ENCODE measurements around the gene KRABD2. TPM values are rescaled to one million over a fixed set of nuclear protein-coding genes. Genes with fewer than 3 reads are reported as not detected.

Gene KRABD2

DNA sequence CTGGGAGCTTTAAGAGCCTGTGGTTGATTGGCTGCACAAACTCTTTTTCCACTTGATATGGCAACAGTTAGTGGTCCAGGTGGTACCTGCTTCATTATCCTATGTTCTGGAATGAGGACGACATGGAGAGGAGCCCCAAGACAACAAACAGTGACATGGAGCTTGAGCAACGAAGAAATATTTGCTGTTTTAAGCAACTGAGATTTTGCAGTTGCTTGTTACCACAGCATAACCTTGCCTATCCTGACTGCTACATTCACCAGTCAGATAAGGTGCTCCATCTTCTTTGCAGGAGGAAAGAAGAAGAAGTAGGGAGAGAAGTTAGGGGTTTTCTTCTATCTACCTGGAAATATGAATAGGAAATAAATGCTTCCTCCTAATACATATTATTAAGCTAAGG, 44.4 kb downstream of the KRABD2 start:
- WGBS (ENCODE audit: insufficient coverage) = 91% methylated on average over 1 of the region's 2 CpGs
- no peak overlapping the region for H3K9ac ChIP-seq (ENCODE audit: low read length)
- H4K20me1 ChIP-seq (ENCODE audit: control insufficient read depth, insufficient read depth, low read length, poor library complexity, severe bottlenecking) = no peaks in the 10 kb centered on the region
- no peak for DNase-seq
- POLR2A ChIA-PET = no interaction called here
- H2AFZ ChIP-seq (ENCODE audit: insufficient read depth, low read depth, low read length, poor library complexity, severe bottlenecking) = no peak overlapping the region
- peaks cover 0 to 21% (median 12%) of the 10 kb centered on the region in 4 experiments for H3K27me3 ChIP-seq (replicated peaks in 1 of 4; ENCODE audit: control extremely low read depth in 1 of 4, control insufficient read depth in 3 of 4, insufficient read depth in 4 of 4, low read length in 3 of 4)
- H3K9me3 ChIP-seq (ENCODE audit: control extremely low read depth in 1 of 3, control insufficient read depth in 2 of 3, insufficient read depth in 1 of 3, low read length in 2 of 3) = peaks cover 0 to 1% (median 1%) of the 10 kb centered on the region in 3 donors
- intact Hi-C loops (cut with micrococcal nuclease) = no loop called here
- H3K79me2 ChIP-seq (ENCODE audit: control insufficient read depth, insufficient read depth, low read length) = no peaks in the 10 kb centered on the region
- no peak overlapping the region for H3K4me2 ChIP-seq (replicated peaks; ENCODE audit: low read depth, low read length, poor library complexity, severe bottlenecking)
- no peak for TF ChIP-seq EZH2 (IDR thresholded peaks at IDR 0.05; ENCODE audit: borderline replicate concordance, insufficient read depth, low read depth, low read length, poor library complexity, severe bottlenecking)
- TF ChIP-seq, protein P1, sequence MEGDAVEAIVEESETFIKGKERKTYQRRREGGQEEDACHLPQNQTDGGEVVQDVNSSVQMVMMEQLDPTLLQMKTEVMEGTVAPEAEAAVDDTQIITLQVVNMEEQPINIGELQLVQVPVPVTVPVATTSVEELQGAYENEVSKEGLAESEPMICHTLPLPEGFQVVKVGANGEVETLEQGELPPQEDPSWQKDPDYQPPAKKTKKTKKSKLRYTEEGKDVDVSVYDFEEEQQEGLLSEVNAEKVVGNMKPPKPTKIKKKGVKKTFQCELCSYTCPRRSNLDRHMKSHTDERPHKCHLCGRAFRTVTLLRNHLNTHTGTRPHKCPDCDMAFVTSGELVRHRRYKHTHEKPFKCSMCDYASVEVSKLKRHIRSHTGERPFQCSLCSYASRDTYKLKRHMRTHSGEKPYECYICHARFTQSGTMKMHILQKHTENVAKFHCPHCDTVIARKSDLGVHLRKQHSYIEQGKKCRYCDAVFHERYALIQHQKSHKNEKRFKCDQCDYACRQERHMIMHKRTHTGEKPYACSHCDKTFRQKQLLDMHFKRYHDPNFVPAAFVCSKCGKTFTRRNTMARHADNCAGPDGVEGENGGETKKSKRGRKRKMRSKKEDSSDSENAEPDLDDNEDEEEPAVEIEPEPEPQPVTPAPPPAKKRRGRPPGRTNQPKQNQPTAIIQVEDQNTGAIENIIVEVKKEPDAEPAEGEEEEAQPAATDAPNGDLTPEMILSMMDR (IDR thresholded peaks at IDR 0.05) = no peak
- Mint-ChIP-seq H3K4me3 (no peak overlapping the region), H3K4me1 (peaks cover 5% of the 10 kb centered on the region), H3K9me3 (ENCODE audit: insufficient read depth) (no peaks in the 10 kb centered on the region), H3K27me3 (peaks cover 39% of the 10 kb centered on the region), H3K27ac (no peak overlapping the region)
- CTCF ChIA-PET = interaction anchor here (0.7 kb wide), 1 partner anchor 258 kb away, joined by 4 read pairs; no protein-coding TSS in a partner anchor
- no peak overlapping the region for H3K27ac ChIP-seq (ENCODE audit: low read length in 2 of 2)
- H3K4me1 ChIP-seq (ENCODE audit: control insufficient read depth in 2 of 2, insufficient read depth in 2 of 2, low read length in 2 of 2) = peaks cover 4 to 5% of the 10 kb centered on the region in 2 donors
- no peak for ATAC-seq (ENCODE audit: low read depth)
- H3K36me3 ChIP-seq (replicated peaks in 1 of 2; ENCODE audit: control extremely low read depth in 1 of 2, control insufficient read depth in 1 of 2, extremely low read depth in 1 of 2, insufficient read depth in 2 of 2, low read length in 1 of 2) = no peaks in the 10 kb centered on the region
- H3K4me3 ChIP-seq (ENCODE audit: control extremely low read depth in 1 of 5, extremely low read depth in 1 of 5, insufficient read depth in 1 of 5, low read depth in 2 of 5, low read length in 4 of 5) = no peak overlapping the region

DNA sequence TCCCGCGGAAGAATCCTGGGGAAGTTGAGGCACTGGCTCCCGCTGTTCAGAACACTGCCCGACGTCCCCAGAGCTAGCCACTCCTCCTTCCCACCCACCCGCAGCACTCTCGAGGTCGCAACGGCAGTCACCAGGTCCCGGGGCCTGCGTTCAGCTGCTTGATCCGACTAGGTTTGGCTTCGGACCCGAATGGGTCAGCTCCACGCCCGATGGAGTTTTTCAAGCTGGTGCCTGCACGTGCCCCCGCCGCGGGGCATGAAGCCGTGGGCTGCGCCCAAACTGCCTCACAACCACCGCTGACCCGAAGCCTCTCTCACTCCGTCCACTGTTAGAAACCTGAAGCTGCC, 49.2 kb downstream of the KRABD2 start:
- Histone ChIP-seq H3K4me1 (ENCODE audit: control insufficient read depth in 2 of 2, insufficient read depth in 2 of 2, low read length in 2 of 2) (peaks cover 15 to 24% of the 10 kb centered on the region in 2 donors), H3K9ac (ENCODE audit: low read length) (peak overlapping the region; percentile 56), H4K20me1 (ENCODE audit: control insufficient read depth, insufficient read depth, low read length, poor library complexity, severe bottlenecking) (no peaks in the 10 kb centered on the region), H3K27ac (ENCODE audit: low read length in 2 of 2) (no peak overlapping the region), H3K4me2 (replicated peaks; ENCODE audit: low read depth, low read length, poor library complexity, severe bottlenecking) (peak overlapping the region; percentile 88), H3K9me3 (ENCODE audit: control extremely low read depth in 1 of 3, control insufficient read depth in 2 of 3, insufficient read depth in 1 of 3, low read length in 2 of 3) (peaks cover 0 to 8% (median 1%) of the 10 kb centered on the region in 3 donors), H3K79me2 (ENCODE audit: control insufficient read depth, insufficient read depth, low read length) (no peaks in the 10 kb centered on the region), H2AFZ (ENCODE audit: insufficient read depth, low read depth, low read length, poor library complexity, severe bottlenecking) (peak overlapping the region; percentile 75), H3K36me3 (replicated peaks in 1 of 2; ENCODE audit: control extremely low read depth in 1 of 2, control insufficient read depth in 1 of 2, extremely low read depth in 1 of 2, insufficient read depth in 2 of 2, low read length in 1 of 2) (no peaks in the 10 kb centered on the region), H3K4me3 (ENCODE audit: control extremely low read depth in 1 of 5, extremely low read depth in 1 of 5, insufficient read depth in 1 of 5, low read depth in 2 of 5, low read length in 4 of 5) (peak overlapping the region in 3 of 5 experiments; percentile 32 to 50 (median 38)), H3K27me3 (replicated peaks in 1 of 4; ENCODE audit: control extremely low read depth in 1 of 4, control insufficient read depth in 3 of 4, insufficient read depth in 4 of 4, low read length in 3 of 4) (peaks cover 0 to 50% (median 21%) of the 10 kb centered on the region in 4 experiments)
- no peak for DNase-seq
- Mint-ChIP-seq H3K9me3 (ENCODE audit: insufficient read depth) (no peaks in the 10 kb centered on the region), H3K4me3 (peak overlapping the region; percentile 54), H3K27ac (no peak overlapping the region), H3K4me1 (peaks cover 19% of the 10 kb centered on the region), H3K27me3 (peaks cover 49% of the 10 kb centered on the region)
- intact Hi-C loops (cut with micrococcal nuclease) = no loop called here
- POLR2A ChIA-PET = interaction anchor here (0.5 kb wide), 1 partner anchor 127 kb away, joined by 4 read pairs; no protein-coding TSS in a partner anchor
- 13% methylated on average over 20 of the region's 25 CpGs for WGBS (ENCODE audit: insufficient coverage)
- TF ChIP-seq, protein P1 (IDR thresholded peaks at IDR 0.05) = no peak
- TF ChIP-seq EZH2 (IDR thresholded peaks at IDR 0.05; ENCODE audit: borderline replicate concordance, insufficient read depth, low read depth, low read length, poor library complexity, severe bottlenecking) = no peak
- CTCF ChIA-PET = interaction anchor here (1.3 kb wide), 1 partner anchor 27 kb away, joined by 3 read pairs; no protein-coding TSS in a partner anchor
- ATAC-seq (ENCODE audit: low read depth) = no peak

Small RNA genes within 50 kb of the gene (small RNA-seq; reads per million reads assigned to genes)
- gene RF00265 (ENCODE audit: insufficient read length, low read depth, low replicate concordance) = not detected

Other genes starting within 250 kb of the KRABD2 start
- gene PER1, start 224.3 kb downstream of the KRABD2 start, total RNA-seq = 118 and 120 TPM in 2 replicates
- gene PER1, start 224.3 kb downstream of the KRABD2 start, polyA plus RNA-seq = 176 and 700 TPM in 2 replicates
- 154 and 162 TPM in 2 replicates for gene VAMP2, start 213.8 kb downstream of the KRABD2 start, total RNA-seq
- 209 and 291 TPM in 2 replicates for gene VAMP2, start 213.8 kb downstream of the KRABD2 start, polyA plus RNA-seq
- gene TMEM107, start 200.3 kb downstream of the KRABD2 start, total RNA-seq = 30.3 and 30.5 TPM in 2 replicates
- 13.3 and 34.0 TPM in 2 replicates for gene TMEM107, start 200.3 kb downstream of the KRABD2 start, polyA plus RNA-seq
- 18.6 and 20.2 TPM in 2 replicates for gene BORCS6, start 186.5 kb downstream of the KRABD2 start, total RNA-seq
- 4.3 and 9.7 TPM in 2 replicates for gene BORCS6, start 186.5 kb downstream of the KRABD2 start, polyA plus RNA-seq
- gene AURKB, start 166.1 kb downstream of the KRABD2 start, total RNA-seq = 0.41 and 1.1 TPM in 2 replicates
- 2.7 and 5.3 TPM in 2 replicates for gene AURKB, start 166.1 kb downstream of the KRABD2 start, polyA plus RNA-seq
- gene CTC1, start 128.6 kb downstream of the KRABD2 start, total RNA-seq = 209 TPM in 2 replicates
- gene CTC1, start 128.6 kb downstream of the KRABD2 start, polyA plus RNA-seq = 263 and 267 TPM in 2 replicates
- gene PFAS, start 127.4 kb downstream of the KRABD2 start, total RNA-seq = 65.5 and 66.4 TPM in 2 replicates
- gene PFAS, start 127.4 kb downstream of the KRABD2 start, polyA plus RNA-seq = 22.3 and 31.4 TPM in 2 replicates
- gene RANGRF, start 88.0 kb downstream of the KRABD2 start, total RNA-seq = 46.8 and 48.8 TPM in 2 replicates
- gene RANGRF, start 88.0 kb downstream of the KRABD2 start, polyA plus RNA-seq = 76.1 and 83.2 TPM in 2 replicates
- gene SLC25A35, start 81.3 kb downstream of the KRABD2 start, total RNA-seq = 8.4 and 9.9 TPM in 2 replicates
- gene SLC25A35, start 81.3 kb downstream of the KRABD2 start, polyA plus RNA-seq = 8.9 and 12.5 TPM in 2 replicates
- not detected in 2 replicates for gene ARHGEF15, start 66.5 kb downstream of the KRABD2 start, total RNA-seq
- gene ARHGEF15, start 66.5 kb downstream of the KRABD2 start, polyA plus RNA-seq = not detected in 2 replicates
- not detected in 2 replicates for gene ODF4, start 36.9 kb downstream of the KRABD2 start, total RNA-seq
- gene ODF4, start 36.9 kb downstream of the KRABD2 start, polyA plus RNA-seq = not detected in 2 replicates
- 2,601 and 2,684 TPM in 2 replicates for gene RPL26, start 6.5 kb upstream of the KRABD2 start, total RNA-seq
- gene RPL26, start 6.5 kb upstream of the KRABD2 start, polyA plus RNA-seq = 4,449 and 5,599 TPM in 2 replicates
- not detected in 2 replicates for gene RNF222, start 21.1 kb upstream of the KRABD2 start, total RNA-seq
- gene RNF222, start 21.1 kb upstream of the KRABD2 start, polyA plus RNA-seq = 2.6 and 3.0 TPM in 2 replicates
- 108 and 122 TPM in 2 replicates for gene NDEL1, start 59.2 kb upstream of the KRABD2 start, total RNA-seq
- gene NDEL1, start 59.2 kb upstream of the KRABD2 start, polyA plus RNA-seq = 30.2 and 40.4 TPM in 2 replicates

All from B cell (primary cell).